Brain microvascular endothelial cell (primary cell): ENCODE results near the gene NRP2.

Experiments used
- DNase-seq: peaks from one replicate; pipeline ENCODE4 v3.0.0-alpha.2; 2020
- H3K27ac ChIP-seq: fragments of 250-450 bp; sonication (Bioruptor Pico); 2 replicates; pipeline ENCODE4 v1.5.1; 2020; ENCODE audit warnings: mild to moderate bottlenecking, moderate library complexity
- H3K27me3 ChIP-seq: fragments of 250-450 bp; sonication (Bioruptor Pico); replicated peaks from 2 replicates; pipeline ENCODE4 v1.5.1; 2020; ENCODE audit warnings: mild to moderate bottlenecking
- H3K36me3 ChIP-seq: fragments of 250-450 bp; sonication (Bioruptor Pico); replicated peaks from 2 replicates; pipeline ENCODE4 v1.5.1; 2020; ENCODE audit warnings: mild to moderate bottlenecking
- H3K4me3 ChIP-seq: 2 replicates; pipeline ENCODE4 v1.5.1; 2011; ENCODE audit warnings: low read depth, mild to moderate bottlenecking, control low read depth, low read length, moderate library complexity
- in situ Hi-C: cut with HindIII; loops from 2 replicates; pipeline ENCODE4 v1.10.0; 2017; ENCODE audit warnings: low sequenced_read_pairs, low pct_ligation_motif_present
- TF ChIP-seq, protein P1 (sequence below): IDR thresholded peaks from 2 replicates; pipeline ENCODE4 v1.5.1; 2011; ENCODE audit warnings: low read depth, mild to moderate bottlenecking, moderate library complexity, low read length, control low read depth, inconsistent platforms; ENCODE audit errors: missing control alignments

The NRP2 gene

GRCh38 chr2:205747829-205748386, 65.6 kb downstream of the NRP2 start:
- Histone ChIP-seq H3K27me3 (no peaks in the 10 kb centered on the region), H3K4me3 (no peak overlapping the region), H3K36me3 (peaks cover 18% of the 10 kb centered on the region), H3K27ac (no peak overlapping the region)
- in situ Hi-C loops, result no loop called here
- DNase-seq, result no peak
- TF ChIP-seq, protein P1, sequence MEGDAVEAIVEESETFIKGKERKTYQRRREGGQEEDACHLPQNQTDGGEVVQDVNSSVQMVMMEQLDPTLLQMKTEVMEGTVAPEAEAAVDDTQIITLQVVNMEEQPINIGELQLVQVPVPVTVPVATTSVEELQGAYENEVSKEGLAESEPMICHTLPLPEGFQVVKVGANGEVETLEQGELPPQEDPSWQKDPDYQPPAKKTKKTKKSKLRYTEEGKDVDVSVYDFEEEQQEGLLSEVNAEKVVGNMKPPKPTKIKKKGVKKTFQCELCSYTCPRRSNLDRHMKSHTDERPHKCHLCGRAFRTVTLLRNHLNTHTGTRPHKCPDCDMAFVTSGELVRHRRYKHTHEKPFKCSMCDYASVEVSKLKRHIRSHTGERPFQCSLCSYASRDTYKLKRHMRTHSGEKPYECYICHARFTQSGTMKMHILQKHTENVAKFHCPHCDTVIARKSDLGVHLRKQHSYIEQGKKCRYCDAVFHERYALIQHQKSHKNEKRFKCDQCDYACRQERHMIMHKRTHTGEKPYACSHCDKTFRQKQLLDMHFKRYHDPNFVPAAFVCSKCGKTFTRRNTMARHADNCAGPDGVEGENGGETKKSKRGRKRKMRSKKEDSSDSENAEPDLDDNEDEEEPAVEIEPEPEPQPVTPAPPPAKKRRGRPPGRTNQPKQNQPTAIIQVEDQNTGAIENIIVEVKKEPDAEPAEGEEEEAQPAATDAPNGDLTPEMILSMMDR, result no peak

DNA sequence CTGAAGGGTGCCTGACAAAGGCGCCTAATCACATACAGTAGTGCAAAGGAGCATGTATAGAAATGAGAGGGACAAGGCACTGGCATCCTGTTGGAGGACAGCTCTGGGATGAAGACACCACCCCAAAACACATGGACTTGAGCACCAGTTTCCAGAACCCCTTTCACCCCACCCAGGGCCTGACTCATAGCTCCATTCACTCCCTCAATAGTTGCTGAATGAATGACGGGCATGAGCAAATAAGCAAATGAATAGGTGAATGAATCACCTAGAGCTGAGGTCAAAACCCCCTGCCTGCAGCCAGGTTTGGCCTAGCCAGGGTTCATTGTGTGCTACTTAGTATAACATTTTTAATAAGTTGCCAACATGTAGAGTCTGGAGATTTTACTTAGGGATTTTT, 66.3 kb downstream of the NRP2 start:
- no peak overlapping the region for H3K27ac ChIP-seq
- no peak for DNase-seq
- no peak overlapping the region for H3K4me3 ChIP-seq
- in situ Hi-C loops, result no loop called here
- H3K36me3 ChIP-seq, result peaks cover 19% of the 10 kb centered on the region
- TF ChIP-seq, protein P1, result no peak
- no peaks in the 10 kb centered on the region for H3K27me3 ChIP-seq

DNA sequence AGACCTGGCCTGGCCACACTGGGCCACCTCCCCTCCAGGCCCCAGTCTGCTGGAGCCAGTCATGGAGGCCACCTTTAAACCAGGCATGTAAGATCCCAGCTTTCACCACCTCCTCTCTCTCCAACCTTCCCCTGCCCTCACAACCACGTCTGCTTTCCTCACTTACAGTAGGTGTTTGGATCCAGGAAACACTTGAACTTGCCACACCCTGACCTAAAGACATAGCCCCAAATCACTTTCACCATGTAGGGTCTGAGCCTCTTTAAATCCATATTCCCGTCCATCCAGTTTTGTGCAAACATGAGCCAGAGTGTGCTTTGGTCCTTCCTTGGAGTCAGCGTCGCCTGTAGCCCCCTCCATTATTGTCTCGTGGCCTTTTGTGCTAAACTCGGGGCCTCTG, 66.8 kb downstream of the NRP2 start:
- in situ Hi-C loops, result no loop called here
- TF ChIP-seq, protein P1, result no peak
- H3K36me3 ChIP-seq, result peaks cover 17% of the 10 kb centered on the region
- no peak overlapping the region for H3K27ac ChIP-seq
- DNase-seq, result no peak
- no peaks in the 10 kb centered on the region for H3K27me3 ChIP-seq
- H3K4me3 ChIP-seq, result no peak overlapping the region

DNA sequence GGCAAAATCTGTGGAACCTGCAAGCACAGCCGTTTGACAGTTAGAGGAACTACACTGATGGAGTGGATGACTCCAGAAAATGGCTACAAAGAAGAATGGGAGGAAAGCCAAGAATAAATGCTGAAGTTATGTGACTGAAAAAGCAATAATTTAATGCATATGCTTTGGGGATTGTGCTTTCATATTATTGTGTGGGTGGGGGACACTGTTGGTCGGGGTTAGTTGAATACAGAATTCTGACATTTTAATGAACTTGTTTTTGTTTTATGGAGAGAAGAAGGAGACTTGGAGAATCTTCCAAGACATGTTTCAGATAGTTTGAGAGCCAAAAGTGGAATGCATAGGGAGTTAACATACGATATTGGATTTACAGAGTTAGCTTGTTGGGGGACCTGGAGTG, 68.5 kb downstream of the NRP2 start:
- no peak for DNase-seq
- Histone ChIP-seq H3K36me3 (peaks cover 17% of the 10 kb centered on the region), H3K27me3 (no peaks in the 10 kb centered on the region), H3K4me3 (no peak overlapping the region), H3K27ac (no peak overlapping the region)
- in situ Hi-C loops, result no loop called here
- TF ChIP-seq, protein P1, result no peak

GRCh38 chr2:205751569-205752031, 69.3 kb downstream of the NRP2 start:
- TF ChIP-seq, protein P1, result no peak
- in situ Hi-C loops, result no loop called here
- DNase-seq, result no peak

DNA sequence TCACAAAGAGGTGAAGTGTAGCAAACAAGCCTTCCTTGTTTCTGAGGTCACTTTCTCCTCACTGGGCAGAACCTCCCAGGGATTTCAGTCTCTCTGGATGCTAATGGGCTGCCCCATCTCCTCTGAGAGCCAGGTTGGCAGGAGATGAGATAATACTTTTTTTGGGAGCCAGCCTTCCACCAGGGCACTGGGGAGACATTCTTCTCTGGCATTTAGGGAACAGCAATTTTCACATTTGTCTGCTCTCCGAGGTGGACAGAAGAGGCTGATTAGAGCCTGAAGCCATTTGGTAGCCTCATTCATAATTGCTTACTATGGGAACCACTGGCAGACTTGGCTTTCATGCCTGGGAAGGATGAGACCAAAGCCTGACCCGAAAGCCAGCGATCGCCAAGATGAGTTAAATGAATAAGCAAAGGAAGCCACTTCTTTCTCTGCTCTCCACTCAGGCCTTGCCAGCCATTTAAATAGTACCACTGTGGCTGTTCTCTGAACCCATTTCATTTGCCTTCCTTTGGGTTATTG, 70.1 kb downstream of the NRP2 start:
- H3K27ac ChIP-seq, result no peak overlapping the region
- peaks cover 12% of the 10 kb centered on the region for H3K36me3 ChIP-seq
- in situ Hi-C loops, result no loop called here
- DNase-seq, result no peak
- no peak overlapping the region for H3K4me3 ChIP-seq
- no peaks in the 10 kb centered on the region for H3K27me3 ChIP-seq
- TF ChIP-seq, protein P1, result no peak

More at GRCh38 chr2:205751569-205752031, 69.3 kb downstream of the NRP2 start:
- Histone ChIP-seq H3K27me3 (no peaks in the 10 kb centered on the region), H3K4me3 (no peak overlapping the region), H3K27ac (no peak overlapping the region), H3K36me3 (peaks cover 14% of the 10 kb centered on the region)
